ENCODE measurements around the gene TECTA.
A peak's percentile ranks its signal among the peaks of the same experiment; 100 is the strongest.

Gene TECTA

DNA sequence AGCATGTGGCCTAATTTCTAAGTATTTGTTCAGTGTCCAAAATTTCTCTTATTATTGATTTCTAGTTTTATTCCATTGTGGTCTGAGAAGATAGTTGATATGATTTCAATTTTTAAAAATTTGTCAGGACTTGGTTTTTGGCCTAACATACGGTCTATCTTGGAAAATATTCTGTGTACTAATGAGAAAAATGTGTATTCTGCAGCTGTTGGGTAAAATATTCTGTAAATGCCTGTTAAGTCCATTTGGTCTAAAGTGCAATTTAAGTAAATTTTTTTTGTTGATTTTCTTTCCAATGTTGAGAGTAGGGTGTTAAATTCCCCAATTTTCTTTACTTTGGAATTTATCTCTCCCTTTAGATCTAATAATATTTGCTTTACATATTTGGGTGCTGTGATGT lies 78.3 kb downstream of the TECTA start:
- TF ChIP-seq, protein P1, sequence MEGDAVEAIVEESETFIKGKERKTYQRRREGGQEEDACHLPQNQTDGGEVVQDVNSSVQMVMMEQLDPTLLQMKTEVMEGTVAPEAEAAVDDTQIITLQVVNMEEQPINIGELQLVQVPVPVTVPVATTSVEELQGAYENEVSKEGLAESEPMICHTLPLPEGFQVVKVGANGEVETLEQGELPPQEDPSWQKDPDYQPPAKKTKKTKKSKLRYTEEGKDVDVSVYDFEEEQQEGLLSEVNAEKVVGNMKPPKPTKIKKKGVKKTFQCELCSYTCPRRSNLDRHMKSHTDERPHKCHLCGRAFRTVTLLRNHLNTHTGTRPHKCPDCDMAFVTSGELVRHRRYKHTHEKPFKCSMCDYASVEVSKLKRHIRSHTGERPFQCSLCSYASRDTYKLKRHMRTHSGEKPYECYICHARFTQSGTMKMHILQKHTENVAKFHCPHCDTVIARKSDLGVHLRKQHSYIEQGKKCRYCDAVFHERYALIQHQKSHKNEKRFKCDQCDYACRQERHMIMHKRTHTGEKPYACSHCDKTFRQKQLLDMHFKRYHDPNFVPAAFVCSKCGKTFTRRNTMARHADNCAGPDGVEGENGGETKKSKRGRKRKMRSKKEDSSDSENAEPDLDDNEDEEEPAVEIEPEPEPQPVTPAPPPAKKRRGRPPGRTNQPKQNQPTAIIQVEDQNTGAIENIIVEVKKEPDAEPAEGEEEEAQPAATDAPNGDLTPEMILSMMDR (conservative IDR thresholded peaks at IDR 0.05; ENCODE audit: low read depth) = no peak
- no peak for DNase-seq (ENCODE audit: low spot score)
- ChIA-PET POLR2A (ENCODE audit: low non-redundant PET) (no interaction called here), CTCF (interaction anchor here (0.7 kb wide), 1 partner anchor 1512 kb away, joined by 6 read pairs; no protein-coding TSS in a partner anchor)
- no peak overlapping the region for H3K27ac ChIP-seq

- ChIA-PET CTCF (no interaction called here), POLR2A (ENCODE audit: low non-redundant PET) (no interaction called here)
- DNase-seq (ENCODE audit: low spot score) = no peak
- TF ChIP-seq, protein P1 (conservative IDR thresholded peaks at IDR 0.05; ENCODE audit: low read depth) = no peak
- H3K27ac ChIP-seq = no peak overlapping the region
Observed at GRCh38 chr11:121180183-121180582, 79.1 kb downstream of the TECTA start.

DNA sequence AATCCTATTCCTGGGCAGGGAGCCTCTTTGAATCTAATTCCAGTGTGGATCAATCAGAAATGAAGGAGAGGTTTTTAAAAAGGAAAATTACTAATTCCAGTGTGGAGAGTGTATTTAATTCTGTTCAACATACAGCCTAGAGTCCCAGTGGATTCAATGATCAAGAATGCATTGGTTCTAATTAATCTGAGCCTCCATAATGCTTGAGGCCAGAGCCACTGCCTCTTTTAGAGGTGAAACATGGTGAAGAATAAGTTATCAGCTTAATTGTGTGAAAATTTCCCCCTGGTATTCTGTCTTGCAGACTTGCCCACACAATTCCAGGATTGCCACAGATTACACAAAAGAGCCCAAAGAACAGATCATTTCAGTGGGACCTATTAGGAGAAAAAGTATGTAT lies 87.7 kb downstream of the TECTA start:
- H3K27ac ChIP-seq = no peak overlapping the region
- POLR2A ChIA-PET (ENCODE audit: low non-redundant PET) = no interaction called here
- no peak for DNase-seq (ENCODE audit: low spot score)
- CTCF ChIA-PET = no interaction called here
- TF ChIP-seq, protein P1 (conservative IDR thresholded peaks at IDR 0.05; ENCODE audit: low read depth) = no peak

- no peak overlapping the region for H3K27ac ChIP-seq
- DNase-seq (ENCODE audit: low spot score) = no peak
- CTCF ChIA-PET = interaction anchor here (0.6 kb wide), 2 partner anchors 49 to 120 kb away, joined by 3 to 4 read pairs; no protein-coding TSS in a partner anchor
- POLR2A ChIA-PET (ENCODE audit: low non-redundant PET) = no interaction called here
- TF ChIP-seq, protein P1 (conservative IDR thresholded peaks at IDR 0.05; ENCODE audit: low read depth) = no peak
Observed at GRCh38 chr11:121191818-121192217, 90.8 kb downstream of the TECTA start.

DNA sequence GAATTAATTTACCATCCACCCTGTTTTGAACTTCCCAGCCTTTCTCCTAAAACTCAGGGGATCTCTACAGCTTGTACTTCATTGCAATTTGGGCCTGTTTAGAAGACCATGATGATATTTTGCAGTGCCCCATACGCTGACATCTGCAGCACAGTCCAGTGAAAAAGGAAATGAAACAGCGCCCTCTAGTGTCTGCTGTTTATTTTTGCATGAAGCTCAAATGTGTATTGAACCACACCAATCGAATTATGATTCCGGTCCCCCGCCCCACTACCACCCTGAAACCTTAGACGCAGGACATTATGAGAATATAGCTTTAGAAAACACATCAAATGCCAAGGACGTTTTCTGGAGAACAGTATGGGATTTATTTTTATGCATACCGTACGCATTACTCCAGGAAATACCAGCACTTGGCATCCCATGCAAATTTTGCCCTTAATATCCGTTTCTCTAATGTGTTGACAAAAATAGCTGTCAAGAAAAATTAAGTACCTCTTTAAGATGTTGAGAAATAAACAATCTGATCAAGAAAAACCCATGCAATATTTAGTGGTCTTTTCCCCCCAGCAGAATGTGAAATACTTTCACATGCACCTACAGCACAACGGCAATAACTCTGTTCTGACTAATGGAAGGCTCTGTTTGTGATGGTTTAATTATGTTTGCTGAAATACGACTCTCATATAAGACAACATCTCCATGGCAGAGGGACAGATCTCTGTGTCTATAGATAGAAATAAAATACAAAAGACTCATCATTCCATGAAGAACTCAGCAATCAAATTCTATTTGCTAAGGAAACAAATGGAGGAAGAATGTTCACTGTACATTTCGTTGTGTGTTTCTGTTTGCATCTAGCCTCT lies 93.9 kb downstream of the TECTA start:
- ChIA-PET CTCF (interaction anchor here (0.5 to 1.4 kb wide), 25 partner anchors 8 to 1333 kb away, joined by 3 to 7 read pairs (median 4); partner anchors contain the start of genes GRIK4 and TECTA), POLR2A (ENCODE audit: low non-redundant PET) (no interaction called here)
- H3K27ac ChIP-seq = no peak overlapping the region
- DNase-seq (ENCODE audit: low spot score) = peak; percentile 41
- TF ChIP-seq, protein P1 (conservative IDR thresholded peaks at IDR 0.05; ENCODE audit: low read depth) = peak; percentile 86

- POLR2A ChIA-PET (ENCODE audit: low non-redundant PET) = no interaction called here
- CTCF ChIA-PET = interaction anchor here (0.6 to 0.7 kb wide), 2 partner anchors 39 to 237 kb away, joined by 3 to 5 read pairs; no protein-coding TSS in a partner anchor
- TF ChIP-seq, protein P1 (conservative IDR thresholded peaks at IDR 0.05; ENCODE audit: low read depth) = no peak
- no peak overlapping the region for H3K27ac ChIP-seq
- DNase-seq (ENCODE audit: low spot score) = no peak
Observed at GRCh38 chr11:121198491-121198890, 97.4 kb downstream of the TECTA start.

All from RWPE1 (cell line).